Stomach (tissue), 9 donors: Measurements from ENCODE around the gene ZFYVE26. TPM values are rescaled to one million over a fixed set of nuclear protein-coding genes. Genes with fewer than 3 reads are reported as not detected.
"Not testable (repeated sequence)": the region's sequence is repeated elsewhere in the genome, so short reads cannot be mapped to it uniquely, and the experiment has no call there.

ENCODE experiments used
- DNase-seq, 2 donors: peaks; one replicate each; pipeline versions ENCODE4 v3.0.0 to v3.0.0-alpha.2; 2013 to 2019
- H3K27ac ChIP-seq, 5 donors: fragments of 200-600 bp in 4 of 5; sonication (generic) in 4 of 5; one replicate each; pipeline ENCODE4 v1.5.1; 2013 to 2019; ENCODE audit warnings: mild to moderate bottlenecking in 1 of 5, moderate library complexity in 1 of 5
- H3K27me3 ChIP-seq, 3 donors: fragments of 200-600 bp; sonication (generic); one replicate each; pipeline ENCODE4 v1.5.1; 2017 to 2019; ENCODE audit warnings: mixed run types in 1 of 3
- H3K36me3 ChIP-seq, 4 donors: fragments of 200-600 bp; sonication (generic); 1 replicate in 3 of 4; 2 replicates in 1 of 4; pipeline ENCODE4 v1.5.1; 2016 to 2019
- H3K4me1 ChIP-seq, 4 donors: fragments of 200-600 bp; sonication (generic); one replicate each; pipeline ENCODE4 v1.5.1; 2016 to 2019
- H3K4me3 ChIP-seq, 4 donors: fragments of 200-600 bp; sonication (generic) in 3 of 4; one replicate each; pipeline ENCODE4 v1.5.1; 2016 to 2019; ENCODE audit warnings: mild to moderate bottlenecking in 1 of 4
- H3K9me3 ChIP-seq, 4 donors: fragments of 200-600 bp; sonication (generic); one replicate each; pipeline ENCODE4 v1.5.1; 2016 to 2019
- CTCF ChIP-seq, 7 experiments: fragments of 450-650 bp in 4 of 7; fragments of 200-600 bp in 3 of 7; sonication (generic) in 3 of 7; IDR thresholded peaks; one replicate each; pipeline ENCODE4 v1.5.1; 2016 to 2019; ENCODE audit warnings: antibody characterized with exemption in 7 of 7, control low read depth in 2 of 7, mild to moderate bottlenecking in 1 of 7
- EP300 ChIP-seq: sonication (generic); formaldehyde crosslinking; IDR thresholded peaks from one replicate; pipeline ENCODE4 v1.6.1; 2017; ENCODE audit warnings: antibody characterized with exemption
- POLR2A ChIP-seq, 4 donors: fragments of 450-650 bp; IDR thresholded peaks; one replicate each; pipeline ENCODE4 v1.6.1; 2016; ENCODE audit warnings: antibody characterized with exemption in 4 of 4, control low read depth in 2 of 4, mild to moderate bottlenecking in 1 of 4, moderate library complexity in 1 of 4
- POLR2AphosphoS5 ChIP-seq, 3 donors: sonication (generic); formaldehyde crosslinking; IDR thresholded peaks; one replicate each; pipeline ENCODE4 v1.6.1; 2016; ENCODE audit warnings: antibody characterized with exemption in 3 of 3
- WGBS, 5 donors: extraction: QIAGEN DNeasy Blood & Tissue Kit in 3 of 5; methylation state at CpG; one replicate each; pipeline versions ENCODE4 v1.1.5 to v1.1.7; 2013 to 2018; 5-methylcytosine and 5-hydroxymethylcytosine counted together
- intact Hi-C: fragments of 100-400 bp; cut with DNase I; formaldehyde crosslinking; loops from one replicate; pipeline ENCODE4 v1.15.1; 2023; ENCODE audit warnings: low total_unique reads
- polyA plus RNA-seq, 3 donors: library from polyadenylated mRNA; stranded (reverse); fragments of 200-250 nt; gene quantifications; one replicate each; pipeline ENCODE4 v1.2.3, GENCODE V29; 2013
- total RNA-seq, 5 donors: library from RNA; depleted of rRNA; stranded (reverse); fragments of >200 nt; gene quantifications; one replicate each; pipeline versions ENCODE4 v1.1.0 to v1.2.3, GENCODE V29; 2014 to 2016
- donor health status: healthy with polysubstance abuse.
- donor health status: Bipolar disorder and iron deficiency.
- donor health status: healthy.

The ZFYVE26 gene
- total and polyA plus RNA-seq, 8 donors, result 2.1 to 201 (median 20.8) TPM

GRCh38 chr14:67705211-67705610 is 111.2 kb downstream of the ZFYVE26 start:
- intact Hi-C loops, result loop anchor here (10.0 kb wide), 1 partner anchor 180 kb away; no protein-coding TSS in a partner anchor
- TF ChIP-seq POLR2AphosphoS5 (IDR thresholded peaks at IDR 0.05), result no peak
- TF ChIP-seq EP300, result no peak
- no peak for TF ChIP-seq CTCF (IDR thresholded peaks at IDR 0.05)
- no peak for TF ChIP-seq POLR2A (IDR thresholded peaks at IDR 0.05)
- WGBS, 5 donors, result 34 to 59% (median 41%) methylated on average over 3 of the region's 3 CpGs
- no peaks in the 10 kb centered on the region for H3K9me3 ChIP-seq
- no peaks in the 10 kb centered on the region for H3K36me3 ChIP-seq
- peak in 1 of 2 donors; percentile 42 for DNase-seq
- no peaks in the 10 kb centered on the region for H3K27me3 ChIP-seq
- H3K27ac ChIP-seq, result peak overlapping the region in 1 of 5 donors; percentile 14
- peaks cover 0 to 11% (median 2%) of the 10 kb centered on the region in 4 donors for H3K4me1 ChIP-seq
- no peak overlapping the region for H3K4me3 ChIP-seq

- Histone ChIP-seq H3K4me1 (peaks cover 0 to 11% (median 2%) of the 10 kb centered on the region in 4 donors), H3K9me3 (no peaks in the 10 kb centered on the region), H3K4me3 (no peak overlapping the region), H3K27me3 (no peaks in the 10 kb centered on the region), H3K27ac (peak overlapping the region in 2 of 5 donors; percentile 14 to 65), H3K36me3 (no peaks in the 10 kb centered on the region)
- no peak for TF ChIP-seq POLR2A (IDR thresholded peaks at IDR 0.05)
- TF ChIP-seq POLR2AphosphoS5 (IDR thresholded peaks at IDR 0.05), result peak in 1 of 3 donors; percentile 29
- TF ChIP-seq CTCF (IDR thresholded peaks at IDR 0.05), result peak in 5 of 7 experiments; percentile 46 to 72 (median 64)
- 0 to 1% (median 0%) methylated on average over 3 of the region's 3 CpGs for WGBS, 5 donors
- DNase-seq, result peak in 1 of 2 donors; percentile 87
- intact Hi-C loops, result loop anchor here (10.0 kb wide), 1 partner anchor 180 kb away; no protein-coding TSS in a partner anchor
Observed at GRCh38 chr14:67704484-67705089, 111.8 kb downstream of the ZFYVE26 start.

- DNase-seq, result no peak
- no peak overlapping the region for H3K4me3 ChIP-seq
- intact Hi-C loops, result loop anchor here (10.0 kb wide), 1 partner anchor 179 kb away; no protein-coding TSS in a partner anchor
- TF ChIP-seq POLR2AphosphoS5 (IDR thresholded peaks at IDR 0.05) (no peak), POLR2A (IDR thresholded peaks at IDR 0.05) (no peak), EP300 (no peak), CTCF (IDR thresholded peaks at IDR 0.05) (no peak)
- 33 to 47% (median 42%) methylated on average over 3 of the region's 3 CpGs for WGBS, 5 donors
- no peaks in the 10 kb centered on the region for H3K27me3 ChIP-seq
- H3K9me3 ChIP-seq, result no peaks in the 10 kb centered on the region
- H3K36me3 ChIP-seq, result no peaks in the 10 kb centered on the region
- H3K27ac ChIP-seq, result no peak overlapping the region
- H3K4me1 ChIP-seq, result peaks cover 0 to 11% (median 2%) of the 10 kb centered on the region in 4 donors
Observed at GRCh38 chr14:67703997-67704396, 112.4 kb downstream of the ZFYVE26 start.

GRCh38 chr14:67701492-67701891 is 114.9 kb downstream of the ZFYVE26 start, which contains the start of gene RDH12:
TSS of gene RDH12 (plus strand) at chr14:67701886. CDS start at chr14:67722643, 20,757 bp downstream.
- intact Hi-C loops, result loop anchor here (10.0 kb wide), 1 partner anchor 177 kb away; no protein-coding TSS in a partner anchor
- H3K27me3 ChIP-seq, H3K4me3 ChIP-seq, DNase-seq, H3K36me3 ChIP-seq, H3K27ac ChIP-seq, H3K9me3 ChIP-seq: not testable (repeated sequence)
- H3K4me1 ChIP-seq, result peaks cover 0 to 11% (median 5%) of the 10 kb centered on the region in 4 donors
- WGBS, 5 donors, result 87 to 92% (median 88%) methylated on average over 8 of the region's 8 CpGs

- 65 to 75% (median 68%) methylated on average over 1 of the region's 1 CpG for WGBS, 5 donors
- peaks cover 0 to 29% (median 11%) of the 10 kb centered on the region in 4 donors for H3K4me1 ChIP-seq
- no peak for DNase-seq
- H3K9me3 ChIP-seq, result no peaks in the 10 kb centered on the region
- intact Hi-C loops, result no loop called here
- no peak overlapping the region for H3K4me3 ChIP-seq
- H3K27ac ChIP-seq, result no peak overlapping the region
- no peak for TF ChIP-seq CTCF (IDR thresholded peaks at IDR 0.05)
- no peak for TF ChIP-seq POLR2AphosphoS5 (IDR thresholded peaks at IDR 0.05)
- no peak for TF ChIP-seq EP300
- TF ChIP-seq POLR2A (IDR thresholded peaks at IDR 0.05), result no peak
- H3K27me3 ChIP-seq, result no peaks in the 10 kb centered on the region
- H3K36me3 ChIP-seq, result no peaks in the 10 kb centered on the region
Observed at GRCh38 chr14:67698179-67698578, 118.2 kb downstream of the ZFYVE26 start.
